Immature natural killer cell (primary cell): ENCODE measurements around the gene AATK. TPM values are rescaled to one million over a fixed set of nuclear protein-coding genes. Genes with fewer than 3 reads are reported as not detected.
A peak's percentile ranks its signal among the peaks of the same experiment; 100 is the strongest.

ENCODE experiments used
- DNase-seq, 3 donors: peaks; one replicate each; pipeline ENCODE4 v3.0.0; 2022; ENCODE audit warnings: mixed read lengths in 1 of 3
- H3K27ac Mint-ChIP-seq, 6 donors: one replicate each; pipeline ENCODE4 v1.8.0; 2020; ENCODE audit warnings: mixed read lengths in 6 of 6, mild to moderate bottlenecking in 5 of 6, inconsistent platforms in 4 of 6, moderate library complexity in 3 of 6
- H3K27me3 Mint-ChIP-seq, 3 donors: one replicate each; pipeline ENCODE4 v1.8.0; 2020 to 2021; ENCODE audit warnings: low read depth in 3 of 3, mild to moderate bottlenecking in 3 of 3, mixed read lengths in 3 of 3, moderate library complexity in 3 of 3, inconsistent platforms in 1 of 3
- H3K36me3 Mint-ChIP-seq, 3 donors: one replicate each; pipeline ENCODE4 v1.8.0; 2020; ENCODE audit warnings: mixed read lengths in 3 of 3, inconsistent platforms in 2 of 3, mild to moderate bottlenecking in 2 of 3
- H3K4me1 Mint-ChIP-seq, 2 donors: one replicate each; pipeline ENCODE4 v1.8.0; 2020; ENCODE audit warnings: inconsistent platforms in 2 of 2, mild to moderate bottlenecking in 2 of 2, mixed read lengths in 2 of 2, moderate library complexity in 1 of 2
- H3K4me3 Mint-ChIP-seq, 5 donors: one replicate each; pipeline ENCODE4 v1.8.0; 2020; ENCODE audit warnings: mild to moderate bottlenecking in 5 of 5, mixed read lengths in 5 of 5, inconsistent platforms in 3 of 5, moderate library complexity in 3 of 5
- H3K9me3 Mint-ChIP-seq, 6 donors: one replicate each; pipeline ENCODE4 v1.8.0; 2020; ENCODE audit warnings: mild to moderate bottlenecking in 6 of 6, mixed read lengths in 6 of 6, inconsistent platforms in 4 of 6, moderate library complexity in 3 of 6
- polyA plus RNA-seq, 3 donors: library from polyadenylated mRNA; unstranded; fragments of 300-500 nt; fragmentation: Illumina TruSeq; gene quantifications; one replicate each; pipeline ENCODE4 v1.2.3, GENCODE V29; 2021

Gene AATK
- polyA plus RNA-seq: 1 to 10 TPM in 1 of 3 donors, under 1 TPM in 2; 0.52 to 2.9 (median 0.97) TPM

DNA sequence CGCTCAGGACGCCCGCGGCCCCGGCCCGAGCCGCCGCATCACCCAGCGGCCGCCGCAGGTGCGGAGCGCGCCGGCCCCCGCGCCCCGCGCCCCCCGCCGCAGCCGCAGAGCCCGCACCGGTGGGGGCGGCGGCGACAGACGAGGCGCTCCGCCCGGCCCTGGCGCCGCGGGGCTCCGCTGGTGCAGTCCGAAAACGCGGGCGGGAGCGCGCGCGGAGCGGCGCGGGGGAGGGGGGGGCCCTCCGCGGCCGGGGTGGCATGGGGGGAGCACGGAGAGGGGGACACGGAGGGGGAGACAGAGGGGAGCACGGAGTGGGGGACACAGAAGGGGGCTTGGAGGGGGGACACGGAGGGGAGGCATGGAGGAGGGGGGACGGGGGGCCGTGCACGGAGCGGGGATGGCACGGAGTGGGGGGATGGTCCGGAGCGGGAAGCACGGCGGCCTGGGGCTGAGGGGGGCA lies at the start of gene AATK:
Gene AATK (minus strand): TSS at position 189 of the 460 bp plus-strand sequence. CDS start 229 bp downstream, outside the sequence.
- Mint-ChIP-seq H3K4me1 (peaks cover 2 to 5% of the 10 kb centered on the region in 2 donors), H3K9me3 (no peaks in the 10 kb centered on the region), H3K27ac (no peak within 1 kb of the TSS), H3K4me3 (peak within 1 kb of the TSS in 2 of 5 donors; percentile 25 to 57), H3K27me3 (peaks cover 0 to 5% (median 0%) of the 10 kb centered on the region in 3 donors), H3K36me3 (no peaks in the 10 kb centered on the region)
- DNase-seq: no peak

- no peak for DNase-seq
- Mint-ChIP-seq H3K27me3 (no peaks in the 10 kb centered on the region), H3K27ac (no peak overlapping the region), H3K36me3 (peaks cover 0 to 5% (median 0%) of the 10 kb centered on the region in 3 donors), H3K9me3 (no peaks in the 10 kb centered on the region), H3K4me3 (no peak overlapping the region), H3K4me1 (no peaks in the 10 kb centered on the region)
These were observed 48.0 kb upstream of the AATK start for GRCh38 chr17:81213978-81214377.

DNA sequence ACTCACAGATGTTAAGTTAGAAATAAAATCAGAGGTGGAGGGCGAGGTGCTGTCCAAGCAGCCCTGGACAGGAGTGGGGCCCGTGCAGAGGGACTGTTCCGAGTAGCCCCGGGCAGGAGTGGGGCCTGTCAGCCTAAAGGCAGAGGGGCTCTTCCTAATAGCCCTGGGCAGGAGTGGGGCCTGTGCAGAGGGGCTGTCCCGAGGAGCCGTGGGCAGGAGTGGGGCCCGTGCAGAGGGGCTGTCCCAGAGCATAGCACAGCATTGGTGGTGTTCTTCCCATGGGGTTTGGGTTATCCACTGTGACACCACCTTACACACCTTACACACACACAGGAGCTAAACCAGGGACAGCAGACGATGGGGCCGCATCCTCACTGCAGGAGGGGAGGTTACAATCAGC lies 46.3 kb upstream of the AATK start:
- no peaks in the 10 kb centered on the region for H3K9me3 Mint-ChIP-seq
- H3K27ac Mint-ChIP-seq: no peak overlapping the region
- no peaks in the 10 kb centered on the region for H3K27me3 Mint-ChIP-seq
- H3K4me1 Mint-ChIP-seq: no peaks in the 10 kb centered on the region
- H3K4me3 Mint-ChIP-seq: no peak overlapping the region
- DNase-seq: no peak
- peaks cover 0 to 5% (median 0%) of the 10 kb centered on the region in 3 donors for H3K36me3 Mint-ChIP-seq

GRCh38 chr17:81210868-81211267 lies 44.8 kb upstream of the AATK start:
- no peaks in the 10 kb centered on the region for H3K4me1 Mint-ChIP-seq
- H3K27ac Mint-ChIP-seq: no peak overlapping the region
- no peak for DNase-seq
- no peaks in the 10 kb centered on the region for H3K27me3 Mint-ChIP-seq
- H3K36me3 Mint-ChIP-seq: no peaks in the 10 kb centered on the region
- no peak overlapping the region for H3K4me3 Mint-ChIP-seq
- H3K9me3 Mint-ChIP-seq: no peaks in the 10 kb centered on the region

DNA sequence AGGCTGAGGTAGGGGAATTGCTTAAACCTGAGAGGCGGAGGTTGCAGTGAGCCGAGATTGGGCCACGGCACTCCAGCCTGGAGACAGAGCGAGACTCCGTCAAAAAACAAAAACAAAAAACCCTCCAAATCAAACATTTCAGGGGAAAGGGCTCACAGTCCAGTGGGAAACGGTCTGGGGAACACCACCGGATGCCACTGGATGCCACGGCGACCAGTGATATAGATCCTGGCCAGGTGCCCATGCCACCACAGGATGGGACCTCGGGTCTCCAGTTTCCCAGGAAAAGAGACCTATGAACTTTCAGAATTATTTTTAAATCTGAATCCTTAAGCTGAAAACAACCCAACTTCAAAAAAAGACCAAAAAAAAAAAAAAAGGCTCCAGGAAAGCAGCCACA lies 44.4 kb upstream of the AATK start:
- Mint-ChIP-seq H3K36me3 (no peaks in the 10 kb centered on the region), H3K4me1 (no peaks in the 10 kb centered on the region), H3K4me3 (no peak overlapping the region), H3K27ac (no peak overlapping the region), H3K9me3 (no peaks in the 10 kb centered on the region), H3K27me3 (no peaks in the 10 kb centered on the region)
- no peak for DNase-seq

DNA sequence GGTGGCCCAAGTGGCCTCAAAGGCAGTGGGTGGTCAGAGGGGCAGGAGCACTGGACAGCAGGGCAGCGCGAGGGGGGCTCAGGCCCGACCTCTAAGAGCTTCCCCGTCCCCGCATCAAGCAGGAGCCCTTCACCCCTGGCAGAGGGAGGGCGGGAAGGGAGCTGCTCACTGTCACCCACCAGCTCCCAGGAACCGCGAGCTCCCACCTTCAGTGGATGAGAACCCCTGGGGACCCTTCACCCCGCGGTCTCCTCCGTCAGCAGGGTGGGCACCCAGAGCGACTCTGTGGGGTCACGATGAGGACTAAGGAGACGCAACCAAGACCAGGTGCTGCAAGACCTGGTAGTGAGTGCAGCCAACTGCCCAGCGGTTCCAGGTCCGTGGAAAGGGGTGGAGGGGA lies 43.1 kb upstream of the AATK start:
- Mint-ChIP-seq H3K36me3 (no peaks in the 10 kb centered on the region), H3K27me3 (no peaks in the 10 kb centered on the region), H3K4me3 (no peak overlapping the region), H3K4me1 (no peaks in the 10 kb centered on the region), H3K27ac (no peak overlapping the region), H3K9me3 (no peaks in the 10 kb centered on the region)
- no peak for DNase-seq

- Mint-ChIP-seq H3K36me3 (no peaks in the 10 kb centered on the region), H3K4me1 (no peaks in the 10 kb centered on the region), H3K9me3 (no peaks in the 10 kb centered on the region), H3K4me3 (no peak overlapping the region), H3K27ac (no peak overlapping the region), H3K27me3 (peaks cover 0 to 3% (median 0%) of the 10 kb centered on the region in 3 donors)
- DNase-seq: no peak
These were observed 42.6 kb upstream of the AATK start for GRCh38 chr17:81208651-81209050.

DNA sequence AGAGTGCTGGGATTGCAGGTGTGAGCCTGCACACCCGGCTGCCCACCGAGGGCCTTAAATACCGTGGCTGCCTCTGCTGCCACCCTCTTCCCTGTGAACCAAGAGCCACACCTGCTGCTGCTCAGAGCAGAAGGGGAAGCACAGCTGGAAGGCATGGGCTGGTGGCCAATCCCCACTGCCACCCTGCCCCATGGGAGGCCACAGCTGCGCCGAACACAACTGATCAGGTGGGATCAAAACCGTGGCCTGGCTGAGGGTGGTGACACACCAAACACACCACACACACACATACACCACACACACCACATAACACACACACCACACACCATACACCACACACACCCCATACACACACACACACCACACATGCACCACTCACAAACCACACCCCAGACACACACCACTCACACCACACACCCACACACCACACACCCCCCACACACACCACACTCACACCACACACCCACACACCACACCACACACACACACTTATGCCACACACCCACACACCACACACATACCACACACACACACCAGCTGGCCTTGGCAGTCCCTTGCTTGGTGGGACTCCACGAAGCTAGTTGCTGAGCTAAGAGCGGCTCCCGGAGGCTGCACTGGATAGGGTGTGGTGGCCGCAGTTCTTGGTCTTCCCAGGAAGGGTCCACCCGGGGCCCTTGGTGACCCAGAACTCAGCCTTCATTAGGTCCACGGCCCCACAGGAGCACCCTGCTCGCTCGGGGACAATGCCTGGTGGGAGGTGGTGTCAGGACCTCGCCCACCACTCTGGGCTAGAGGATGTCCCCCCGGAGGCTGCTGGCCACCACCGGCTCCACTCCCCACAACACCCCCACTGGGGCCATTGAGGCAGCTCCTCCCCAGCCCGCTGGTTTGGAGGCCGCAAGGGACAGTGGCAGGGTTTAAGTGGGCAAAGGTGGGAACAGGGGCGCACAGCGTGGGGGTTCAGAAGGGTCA lies 41.9 kb upstream of the AATK start:
- H3K9me3 Mint-ChIP-seq: no peaks in the 10 kb centered on the region
- no peak for DNase-seq
- H3K36me3 Mint-ChIP-seq: no peaks in the 10 kb centered on the region
- H3K27me3 Mint-ChIP-seq: peaks cover 0 to 3% (median 0%) of the 10 kb centered on the region in 3 donors
- H3K4me3 Mint-ChIP-seq: no peak overlapping the region
- H3K4me1 Mint-ChIP-seq: no peaks in the 10 kb centered on the region
- peak overlapping the region in 3 of 6 donors; percentile 20 to 73 (median 35) for H3K27ac Mint-ChIP-seq

GRCh38 chr17:81206657-81207056 lies 40.6 kb upstream of the AATK start:
- H3K4me3 Mint-ChIP-seq: no peak overlapping the region

GRCh38 chr17:81206166-81206565 lies 40.1 kb upstream of the AATK start:
- Mint-ChIP-seq H3K27ac (peak overlapping the region in 1 of 6 donors; percentile 40), H3K4me1 (no peaks in the 10 kb centered on the region), H3K36me3 (no peaks in the 10 kb centered on the region), H3K27me3 (peaks cover 0 to 3% (median 0%) of the 10 kb centered on the region in 3 donors), H3K4me3 (no peak overlapping the region), H3K9me3 (no peaks in the 10 kb centered on the region)
- no peak for DNase-seq

More at GRCh38 chr17:81206657-81207056, 40.6 kb upstream of the AATK start:
- no peaks in the 10 kb centered on the region for H3K9me3 Mint-ChIP-seq
- H3K4me1 Mint-ChIP-seq: no peaks in the 10 kb centered on the region
- no peaks in the 10 kb centered on the region for H3K36me3 Mint-ChIP-seq
- no peak for DNase-seq
- peaks cover 0 to 3% (median 0%) of the 10 kb centered on the region in 3 donors for H3K27me3 Mint-ChIP-seq
- no peak overlapping the region for H3K27ac Mint-ChIP-seq

GRCh38 chr17:81204578-81204977 lies 38.6 kb upstream of the AATK start:
- Mint-ChIP-seq H3K36me3 (no peaks in the 10 kb centered on the region), H3K27me3 (peaks cover 0 to 3% (median 0%) of the 10 kb centered on the region in 3 donors), H3K9me3 (no peaks in the 10 kb centered on the region), H3K4me3 (no peak overlapping the region), H3K4me1 (no peaks in the 10 kb centered on the region), H3K27ac (no peak overlapping the region)
- no peak for DNase-seq

- Mint-ChIP-seq H3K4me3 (no peak overlapping the region), H3K9me3 (no peaks in the 10 kb centered on the region), H3K4me1 (no peaks in the 10 kb centered on the region), H3K27ac (no peak overlapping the region), H3K36me3 (no peaks in the 10 kb centered on the region), H3K27me3 (peaks cover 0 to 3% (median 0%) of the 10 kb centered on the region in 3 donors)
- no peak for DNase-seq
These were observed 37.1 kb upstream of the AATK start for GRCh38 chr17:81203136-81203535.

DNA sequence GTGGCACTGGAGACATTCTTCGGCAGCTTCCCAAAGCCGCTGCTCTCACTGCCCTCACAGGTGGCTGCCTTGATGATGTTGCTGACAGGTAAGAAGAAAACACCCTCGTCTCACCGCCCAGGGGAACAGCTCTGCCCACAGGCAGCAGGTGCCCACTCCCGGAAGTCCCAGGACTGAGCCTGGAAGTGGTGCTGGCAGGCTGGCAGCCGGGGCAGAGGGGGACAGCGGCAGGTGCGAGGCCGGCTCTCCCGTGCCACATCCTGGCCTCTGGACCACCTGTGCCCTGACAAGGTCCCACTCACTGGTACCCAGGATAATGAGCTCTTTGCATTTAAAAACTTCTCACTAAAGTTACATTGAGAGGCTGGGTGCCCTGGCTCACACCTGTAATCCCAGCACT lies 36.3 kb upstream of the AATK start:
- H3K4me3 Mint-ChIP-seq: no peak overlapping the region
- H3K27me3 Mint-ChIP-seq: peaks cover 0 to 3% (median 0%) of the 10 kb centered on the region in 3 donors
- H3K36me3 Mint-ChIP-seq: no peaks in the 10 kb centered on the region
- H3K4me1 Mint-ChIP-seq: no peaks in the 10 kb centered on the region
- no peak for DNase-seq
- H3K27ac Mint-ChIP-seq: no peak overlapping the region
- H3K9me3 Mint-ChIP-seq: no peaks in the 10 kb centered on the region

- no peaks in the 10 kb centered on the region for H3K9me3 Mint-ChIP-seq
- no peaks in the 10 kb centered on the region for H3K36me3 Mint-ChIP-seq
- no peak overlapping the region for H3K27ac Mint-ChIP-seq
- no peaks in the 10 kb centered on the region for H3K4me1 Mint-ChIP-seq
- no peak overlapping the region for H3K4me3 Mint-ChIP-seq
- no peak for DNase-seq
- H3K27me3 Mint-ChIP-seq: peaks cover 0 to 3% (median 0%) of the 10 kb centered on the region in 3 donors
These were observed 34.9 kb upstream of the AATK start for GRCh38 chr17:81200695-81201580.
